GM12878 (cell line): ENCODE data around the gene CTNNA2. TPM values are rescaled to one million over a fixed set of nuclear protein-coding genes. Genes with fewer than 3 reads are reported as not detected.

Source experiments
- ATAC-seq: fragments of 200-7000 bp; cut with Tn5 transposase; 3 replicates; pipeline ENCODE4 v1.9.1; 2020; ENCODE audit warnings: mild to moderate bottlenecking, moderate library complexity
- BruUV-seq: library from RNA; stranded (reverse); fragments of 400-500 nt; replicated peaks from 2 replicates; lab custom pipeline; 2021; lab: Mats Ljungman, UMichigan
- CTCF ChIA-PET: fragments of 300-600 bp; sonication (Branson Sonifier 250); formaldehyde crosslinking; extraction: SDS; loops from one replicate; lab custom pipeline; 2021; ENCODE audit warnings: inconsistent platforms; lab: Yijun Ruan, JAX
- POLR2A ChIA-PET: fragments of 350-600 bp; formaldehyde crosslinking; extraction: SDS; loops from one replicate; lab custom pipeline; 2021; ENCODE audit warnings: inconsistent platforms; lab: Charles Lee
- RAD21 ChIA-PET: fragments of 300-600 bp; sonication (Branson Sonifier 250); formaldehyde crosslinking; loops from one replicate; lab custom pipeline; 2023; ENCODE audit warnings: antibody characterized with exemption; ENCODE audit not compliant: unreplicated experiment; lab: Charles Lee
- SMC1A ChIA-PET: fragments of 300-600 bp; sonication (Branson Sonifier 250); formaldehyde crosslinking; loops from one replicate; lab custom pipeline; 2023; ENCODE audit not compliant: unreplicated experiment, uncharacterized antibody; lab: Charles Lee
- DNase-seq: peaks from one replicate; pipeline ENCODE4 v3.0.0-alpha.2; 2011; ENCODE audit warnings: low read depth, low spot score
- FAIRE-seq: peaks from 3 replicates; lab custom pipeline; 2011; peaks lifted over from hg19 to GRCh38; lab: Jason Lieb, UNC
- H2AFZ ChIP-seq: 2 replicates; pipeline ENCODE4 v1.6.0; 2011; ENCODE audit warnings: low read depth, low read length, control low read depth; ENCODE audit not compliant: control insufficient read depth
- H3K27ac ChIP-seq: 2 replicates; pipeline ENCODE4 v1.5.1; 2011; ENCODE audit warnings: control low read depth; ENCODE audit not compliant: control insufficient read depth, insufficient read depth
- H3K27me3 ChIP-seq, 2 experiments: replicated peaks in 1 of 2; 2 replicates each; pipeline versions ENCODE4 v1.6.0 to v1.6.1; 2011; ENCODE audit warnings: low read length in 1 of 2; ENCODE audit not compliant: control insufficient read depth in 2 of 2, insufficient read depth in 2 of 2
- H3K36me3 ChIP-seq, 2 experiments: 2 replicates each; pipeline ENCODE4 v1.5.1; 2011; ENCODE audit warnings: low read length in 1 of 2; ENCODE audit not compliant: control insufficient read depth in 2 of 2, insufficient read depth in 2 of 2
- H3K4me1 ChIP-seq: 2 replicates; pipeline ENCODE4 v1.6.1; 2011; ENCODE audit warnings: mild to moderate bottlenecking, low read length, moderate library complexity, mixed read lengths; ENCODE audit not compliant: control insufficient read depth, insufficient read depth
- H3K4me2 ChIP-seq: 2 replicates; pipeline ENCODE4 v1.6.0; 2011; ENCODE audit warnings: control low read depth; ENCODE audit not compliant: control insufficient read depth, insufficient read depth
- H3K4me3 ChIP-seq: fragments of 200-600 bp; sonication (generic); 2 replicates; pipeline ENCODE4 v1.5.1; 2016
- H3K79me2 ChIP-seq: 2 replicates; pipeline ENCODE4 v1.6.0; 2011; ENCODE audit warnings: low read length; ENCODE audit not compliant: control insufficient read depth, insufficient read depth
- H3K9ac ChIP-seq: 2 replicates; pipeline ENCODE4 v1.8.0; 2011; ENCODE audit warnings: low read length, control low read depth, mixed read lengths; ENCODE audit not compliant: control insufficient read depth, insufficient read depth
- H3K9me3 ChIP-seq: replicated peaks from 3 replicates; pipeline ENCODE4 v1.5.1; 2011; ENCODE audit warnings: mild to moderate bottlenecking, low read length; ENCODE audit not compliant: control insufficient read depth, insufficient read depth
- H4K20me1 ChIP-seq: 2 replicates; pipeline ENCODE4 v1.6.0; 2011; ENCODE audit not compliant: control insufficient read depth, insufficient read depth
- HSF1 ChIP-seq: fragments of 150-350 bp; IDR thresholded peaks from 2 replicates; pipeline ENCODE4 v1.6.1; 2014; ENCODE audit warnings: mild to moderate bottlenecking, low read depth, low read length
- IRF5 ChIP-seq: fragments of 450-650 bp; IDR thresholded peaks from 2 replicates; pipeline ENCODE4 v1.6.1; 2017; ENCODE audit warnings: borderline replicate concordance
- JUNB ChIP-seq: IDR thresholded peaks from 2 replicates; pipeline ENCODE4 v1.6.1; 2016; ENCODE audit warnings: antibody characterized with exemption, mild to moderate bottlenecking
- LARP7 ChIP-seq: fragments of 450-650 bp; IDR thresholded peaks from 2 replicates; pipeline ENCODE4 v1.6.1; 2017; ENCODE audit warnings: mild to moderate bottlenecking
- PBX3 ChIP-seq: IDR thresholded peaks from 2 replicates; pipeline ENCODE4 v1.6.1; 2011; ENCODE audit warnings: mild to moderate bottlenecking, low read depth, low read length, moderate library complexity; ENCODE audit not compliant: insufficient replicate concordance
- POLR2AphosphoS5 ChIP-seq: IDR thresholded peaks from 2 replicates; pipeline ENCODE4 v1.6.1; 2011; ENCODE audit warnings: mild to moderate bottlenecking, low read length, inconsistent platforms
- RB1 ChIP-seq: fragments of 450-650 bp; formaldehyde crosslinking; IDR thresholded peaks from 2 replicates; pipeline ENCODE4 v1.6.1; 2017; ENCODE audit warnings: mild to moderate bottlenecking, borderline replicate concordance
- TARDBP ChIP-seq: IDR thresholded peaks from 2 replicates; pipeline ENCODE4 v1.6.1; 2016; ENCODE audit warnings: borderline replicate concordance
- USF1 ChIP-seq: IDR thresholded peaks from 2 replicates; pipeline ENCODE4 v1.6.1; 2011; ENCODE audit warnings: borderline replicate concordance, low read depth, mild to moderate bottlenecking, moderate library complexity, mixed read lengths, low read length; ENCODE audit not compliant: insufficient read depth; ENCODE audit errors: extremely low read length
- ZBTB11 ChIP-seq: fragments of 450-650 bp; formaldehyde crosslinking; IDR thresholded peaks from 2 replicates; pipeline ENCODE4 v1.5.0; 2022; ENCODE audit warnings: mild to moderate bottlenecking, missing genetic modification characterization
- ZNF217 ChIP-seq: fragments of 450-650 bp; IDR thresholded peaks from 2 replicates; pipeline ENCODE4 v1.6.1; 2017; ENCODE audit warnings: antibody characterized with exemption, mild to moderate bottlenecking
- ZNF592 ChIP-seq: fragments of 450-650 bp; IDR thresholded peaks from 2 replicates; pipeline ENCODE4 v1.6.1; 2017; ENCODE audit warnings: mild to moderate bottlenecking, moderate library complexity
- in situ Hi-C: fragments of 300-500 bp; cut with MboI; formaldehyde crosslinking; loops from 9 replicates; pipeline ENCODE4 v1.14.3; 2018; ENCODE audit warnings: mixed read lengths
- intact Hi-C: fragments of 100-400 bp; cut with micrococcal nuclease; formaldehyde crosslinking; loops from one replicate; pipeline ENCODE4 v1.14.2; 2022; ENCODE audit not compliant: unreplicated experiment
- polyA plus RNA-seq, 11 experiments: library from polyadenylated mRNA; depleted of rRNA in 4 of 11; unstranded in 6 of 11; stranded (reverse) in 5 of 11; fragments of >200 nt; fragmentation: Nextera tagmentation in 4 of 11; fragmentation: Illumina TruSeq in 1 of 11; extraction: Ambion mirVana in 4 of 11; extraction: Trizol in 1 of 11; gene quantifications; 1 replicate in 1 of 11; 2 replicates in 10 of 11; pipeline versions ENCODE4 v1.2.1 to v1.2.3, GENCODE V29; 2011 to 2016; ENCODE audit warnings: inconsistent platforms in 2 of 11, missing spikeins in 2 of 11, low read depth in 1 of 11
- total RNA-seq, 4 experiments: library from RNA; depleted of rRNA in 3 of 4; stranded (reverse); fragments of >200 nt in 3 of 4; fragmentation: Illumina TruSeq in 1 of 4; extraction: Trizol in 1 of 4; gene quantifications; 2 replicates each; pipeline versions ENCODE4 v1.2.1 to v1.2.3, GENCODE V29; 2013 to 2021

CTNNA2 gene
- total and polyA plus RNA-seq, 10 of the 15 experiments (the other 5 are each of a cell fraction or from before 2014, with no cell fraction given): 2.4 to 36.2 (median 6.6) TPM

- Histone ChIP-seq H3K4me3 (no peak overlapping the region), H3K36me3 (no peaks in the 10 kb centered on the region), H3K4me1 (no peaks in the 10 kb centered on the region), H4K20me1 (no peaks in the 10 kb centered on the region), H3K9ac (no peak overlapping the region), H3K27me3 (no peaks in the 10 kb centered on the region), H3K4me2 (no peak overlapping the region), H3K79me2 (no peaks in the 10 kb centered on the region), H3K9me3 (no peaks in the 10 kb centered on the region), H2AFZ (no peak overlapping the region), H3K27ac (no peak overlapping the region)
- ChIA-PET SMC1A (no interaction called here), POLR2A (no interaction called here), RAD21 (no interaction called here), CTCF (no interaction called here)
- in situ Hi-C loops: no loop called here
- intact Hi-C loops: no loop called here
- no peak for ATAC-seq
- no TSS peak for BruUV-seq
- no peak for DNase-seq
- no peak for FAIRE-seq
- no peak for TF ChIP-seq ZNF592
- TF ChIP-seq HSF1: no peak
- TF ChIP-seq RB1: no peak
- TF ChIP-seq USF1: no peak
- no peak for TF ChIP-seq ZBTB11 (CRISPR knock-in tag)
- TF ChIP-seq PBX3: no peak
- TF ChIP-seq ZNF217: no peak
- TF ChIP-seq POLR2AphosphoS5: no peak
- TF ChIP-seq IRF5: no peak
- TF ChIP-seq JUNB: no peak
- TF ChIP-seq LARP7: no peak
- no peak for TF ChIP-seq TARDBP
These were observed 638.4 kb downstream of the CTNNA2 start for GRCh38 chr2:80151248-80151647.
